Left ventricle myocardium superior (tissue), 1 donor: Measurements from ENCODE around the gene NHLRC4. TPM values are rescaled to one million over a fixed set of nuclear protein-coding genes. Genes with fewer than 3 reads are reported as not detected.

Source experiments
- ATAC-seq: fragments of 200-7000 bp; cut with Tn5 transposase; one replicate; pipeline ENCODE4 v1.9.1; 2020; ENCODE audit warnings: mild to moderate bottlenecking, moderate library complexity
- DNase-seq: peaks from one replicate; pipeline ENCODE4 v3.0.0-alpha.2; 2020
- intact Hi-C: fragments of 100-400 bp; cut with micrococcal nuclease; formaldehyde crosslinking; loops from one replicate; pipeline ENCODE4 v1.11.0; 2022
- total RNA-seq: library from RNA; stranded (reverse); fragmentation: NEBNext Ultra II Directional; extraction: Animal tissue kit (Norgen Biotek cat#: 25700); gene quantifications from one replicate; pipeline ENCODE4 v1.2.1, GENCODE V29; 2021
- donor health status: DM: no; HTN: yes; CAD: no; lungs with severe emphysema.

NHLRC4 gene
- total RNA-seq, 1 donor from 2014 or later = 0.52 TPM

DNA sequence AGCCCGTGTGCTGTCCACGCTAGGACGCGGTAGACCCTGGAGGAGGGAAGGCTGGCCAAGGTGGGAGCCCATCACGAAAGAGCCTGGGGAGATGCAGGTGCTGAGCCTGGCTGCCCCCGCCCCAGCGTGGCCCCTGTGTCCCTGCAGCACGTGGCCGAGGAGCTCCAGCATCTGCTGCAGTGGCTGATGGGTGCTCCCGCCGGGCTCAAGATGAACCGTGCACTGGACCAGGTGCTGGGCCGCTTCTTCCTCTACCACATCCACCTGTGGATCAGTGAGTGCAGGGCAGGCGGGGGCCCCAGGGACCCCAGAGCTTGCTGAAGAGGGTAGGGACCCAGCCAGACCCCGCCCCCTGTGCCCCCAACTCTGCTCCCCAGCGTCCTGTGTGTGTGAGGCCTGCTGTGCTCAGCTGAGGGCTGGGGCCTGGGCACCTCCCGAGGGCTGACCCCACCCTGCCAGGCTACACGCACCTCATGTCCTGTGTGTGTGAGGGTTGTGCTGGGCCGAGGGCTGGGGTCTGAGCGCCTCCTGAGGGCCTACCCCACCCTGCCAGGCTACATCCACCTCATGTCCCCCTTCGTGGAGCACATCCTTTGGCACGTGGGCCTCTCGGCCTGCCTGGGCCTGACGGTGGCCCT is 11.5 kb downstream of the NHLRC4 start:
- intact Hi-C loops = no loop called here
- DNase-seq = no peak
- peak; percentile 1 for ATAC-seq

DNA sequence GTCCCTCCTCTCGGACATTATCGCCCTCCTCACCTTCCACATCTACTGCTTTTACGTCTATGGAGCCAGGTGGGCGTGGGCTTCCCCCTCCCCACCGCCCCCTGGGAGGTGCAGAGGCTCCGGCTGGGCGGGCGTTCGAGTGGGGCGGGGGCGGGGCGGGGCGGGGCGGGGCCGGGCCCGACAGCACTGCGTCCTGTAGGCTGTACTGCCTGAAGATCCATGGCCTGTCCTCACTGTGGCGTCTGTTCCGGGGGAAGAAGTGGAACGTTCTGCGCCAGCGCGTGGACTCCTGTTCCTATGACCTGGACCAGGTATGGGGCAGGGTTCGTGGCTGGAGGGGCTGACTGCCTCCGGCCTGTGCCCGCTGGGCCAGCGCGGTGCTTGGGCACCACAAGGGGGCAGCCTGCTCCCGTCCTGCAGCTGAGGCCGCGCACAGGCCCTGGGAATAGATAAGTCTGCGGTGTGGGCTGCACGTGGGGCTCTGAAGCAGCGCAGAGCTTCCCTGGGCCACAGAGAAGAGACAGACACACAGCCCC is 12.1 kb downstream of the NHLRC4 start:
- DNase-seq (peak; percentile 86), ATAC-seq (peak; percentile 88)
- intact Hi-C loops = no loop called here

DNA sequence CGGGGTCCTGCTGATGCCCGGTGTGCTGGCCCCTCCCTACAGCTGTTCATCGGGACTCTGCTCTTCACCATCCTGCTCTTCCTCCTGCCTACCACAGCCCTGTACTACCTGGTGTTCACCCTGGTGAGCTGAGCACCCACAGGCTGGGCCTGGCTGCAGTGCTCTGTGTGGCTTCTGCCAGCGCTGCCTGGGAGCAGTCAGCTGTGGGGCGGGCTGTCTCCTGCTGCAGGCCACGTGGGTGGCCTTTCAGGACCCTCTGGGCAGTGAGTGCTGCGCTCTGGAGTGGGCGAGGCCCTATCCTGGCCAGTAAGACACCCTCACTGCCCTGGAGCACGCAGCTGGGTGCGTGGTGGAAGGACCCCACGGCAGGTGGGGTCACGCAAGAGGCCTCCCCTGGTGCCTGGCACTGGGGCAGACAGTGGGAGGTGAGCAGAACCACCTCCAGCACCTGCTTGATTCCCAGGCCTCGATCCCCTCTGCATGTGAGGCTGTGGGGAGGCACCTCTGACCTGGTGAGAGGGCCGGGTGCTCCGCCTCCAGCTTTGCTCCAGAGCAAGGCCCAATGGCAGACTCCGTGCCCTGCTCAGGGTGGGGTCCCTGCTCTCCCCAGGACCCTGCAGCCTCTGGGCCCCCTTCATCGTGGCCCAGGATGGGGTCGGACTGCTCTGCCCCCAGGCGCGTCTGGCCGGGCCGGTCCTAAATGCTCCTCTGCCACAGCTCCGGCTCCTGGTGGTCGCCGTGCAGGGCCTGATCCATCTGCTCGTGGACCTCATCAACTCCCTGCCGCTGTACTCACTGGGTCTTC is 13.5 kb downstream of the NHLRC4 start:
- DNase-seq (no peak), ATAC-seq (no peak)
- intact Hi-C loops = no loop called here

DNA sequence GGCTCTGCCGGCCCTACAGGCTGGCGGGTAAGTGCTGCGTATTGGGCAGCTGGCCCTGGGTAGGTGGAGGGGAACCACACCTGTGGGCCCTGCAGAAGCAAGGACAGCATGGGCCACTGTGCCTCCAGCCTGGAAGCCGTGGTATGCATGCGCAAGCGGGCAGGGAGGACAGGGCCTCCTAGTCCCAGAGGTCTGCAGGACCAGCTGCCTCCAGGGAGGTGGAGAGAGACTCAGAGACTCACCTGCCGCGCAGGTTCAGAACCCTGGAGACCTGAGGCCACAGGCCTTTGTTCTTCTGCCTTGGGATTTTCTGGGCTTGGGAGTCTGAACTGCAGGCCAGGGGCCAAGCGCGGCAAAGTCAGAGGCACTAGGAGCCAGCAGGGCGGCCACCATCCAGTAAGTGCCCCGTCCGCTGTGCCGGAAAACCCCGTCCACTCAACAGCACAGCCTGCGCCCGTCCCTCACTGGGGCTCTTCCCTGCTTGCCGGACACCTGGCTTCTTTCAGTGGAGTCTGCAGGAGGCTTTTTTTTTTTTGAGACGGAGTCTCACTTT is 14.2 kb downstream of the NHLRC4 start:
- intact Hi-C loops = no loop called here
- ATAC-seq (no peak), DNase-seq (no peak)

DNA sequence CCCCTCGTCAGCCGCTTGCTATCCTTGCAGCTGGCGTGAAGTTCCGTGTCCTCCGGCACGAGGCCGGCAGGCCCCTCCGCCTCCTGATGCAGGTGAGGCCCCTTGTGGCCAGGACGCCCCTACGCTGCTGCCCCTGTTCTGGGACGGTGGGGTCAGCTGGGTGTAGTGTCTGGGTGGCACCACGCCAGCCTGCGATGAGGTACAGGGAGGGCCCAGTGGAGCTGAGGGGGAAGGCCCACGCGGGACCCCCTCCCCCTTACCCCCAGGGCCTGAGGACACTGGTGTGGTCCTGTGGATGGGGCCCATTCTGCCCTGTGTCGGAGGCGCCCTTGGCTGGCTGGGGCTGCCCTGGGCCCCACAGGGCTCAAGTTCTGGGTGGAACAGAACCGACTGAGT is 15.4 kb downstream of the NHLRC4 start:
- intact Hi-C loops = no loop called here
- DNase-seq (no peak), ATAC-seq (no peak)

DNA sequence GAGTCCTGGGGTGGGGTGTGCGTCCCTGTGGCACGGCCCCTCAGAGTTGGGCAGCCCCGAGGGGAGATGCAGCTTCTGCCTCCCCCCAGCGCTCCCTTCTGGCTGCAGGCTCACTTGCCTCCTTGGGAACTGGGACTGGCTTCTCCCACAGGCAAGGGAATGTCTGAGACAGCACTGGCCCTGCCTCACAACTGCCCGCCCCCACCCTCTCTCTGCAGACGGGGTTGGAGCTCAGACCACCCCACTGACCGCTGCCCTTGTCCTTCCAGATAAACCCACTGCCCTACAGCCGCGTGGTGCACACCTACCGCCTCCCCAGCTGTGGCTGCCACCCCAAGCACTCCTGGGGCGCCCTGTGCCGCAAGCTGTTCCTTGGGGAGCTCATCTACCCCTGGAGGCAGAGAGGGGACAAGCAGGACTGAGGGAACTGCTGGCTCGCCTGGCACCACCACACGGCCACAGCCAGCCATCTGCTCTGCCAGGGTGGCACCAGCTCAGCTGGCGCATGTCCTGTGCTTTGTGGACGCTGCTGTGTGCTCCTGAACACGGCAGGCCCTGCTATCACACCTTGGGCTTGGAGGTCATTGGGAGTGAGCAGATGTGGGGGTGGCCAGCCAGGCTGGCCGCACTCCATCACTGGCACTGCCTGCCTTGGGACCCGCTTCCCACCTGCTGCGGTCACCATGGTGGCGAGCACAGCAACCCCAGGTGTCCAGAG is 16.0 kb downstream of the NHLRC4 start:
- intact Hi-C loops = no loop called here
- peak; percentile 3 for ATAC-seq
- DNase-seq = peak; percentile 52

DNA sequence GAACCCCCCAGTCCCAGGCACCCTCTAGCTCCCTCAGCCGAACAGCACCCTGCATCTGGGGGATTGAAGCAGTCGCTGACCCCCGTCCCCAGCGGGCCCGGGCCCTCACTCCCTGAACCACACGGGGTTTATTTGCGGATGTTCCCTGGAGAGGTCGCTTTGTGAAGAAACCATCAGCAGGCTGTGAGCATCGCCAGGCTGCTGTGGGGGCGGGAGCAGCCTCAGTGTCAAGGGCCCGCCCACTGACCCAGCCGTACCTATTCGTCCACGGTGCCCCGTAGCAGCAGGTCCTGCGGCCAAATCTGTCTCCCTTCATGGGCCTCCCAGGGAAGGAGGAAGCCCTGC is 16.6 kb downstream of the NHLRC4 start:
- no peak for ATAC-seq
- DNase-seq = no peak

DNA sequence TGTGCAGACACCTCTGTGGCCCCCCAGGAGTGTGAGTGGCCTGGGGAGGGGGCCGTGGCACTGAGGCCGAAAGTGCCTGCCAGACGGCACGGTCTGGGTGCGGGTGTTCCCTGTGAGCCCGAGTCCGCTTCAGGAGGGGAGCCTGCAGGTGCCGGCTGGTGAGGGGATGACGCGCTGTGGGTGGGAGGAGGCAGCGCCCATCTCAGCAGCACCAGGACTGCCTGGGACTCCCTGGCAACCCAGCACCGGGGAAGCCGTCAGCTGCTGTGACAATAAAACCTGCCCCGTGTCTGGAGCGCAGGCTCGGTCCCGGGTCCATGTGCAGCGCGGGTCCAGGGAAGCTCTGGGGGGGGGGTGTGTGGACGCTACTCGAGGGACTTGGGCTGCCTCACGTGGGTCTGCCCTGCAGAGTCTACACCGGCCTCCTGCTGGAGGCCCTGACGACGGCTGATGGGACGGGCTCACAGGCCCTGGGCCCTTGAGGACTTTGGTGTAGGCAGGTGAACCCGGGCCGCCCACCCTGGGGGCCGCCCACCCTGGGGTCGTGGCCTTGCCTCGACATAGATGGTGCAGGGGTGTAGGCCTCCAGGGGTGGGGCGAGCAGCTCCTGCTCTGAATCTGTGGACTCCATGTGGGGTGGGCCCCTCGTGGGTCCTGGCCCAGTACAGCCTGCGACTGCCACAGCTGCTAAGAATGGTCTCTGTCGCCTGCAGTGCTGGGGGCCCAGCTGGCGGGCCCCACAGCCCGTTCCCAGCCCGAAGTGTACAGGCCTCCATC is 17.2 kb downstream of the NHLRC4 start:
- intact Hi-C loops = no loop called here
- ATAC-seq = no peak

More for the DNA sequence above, 16.6 kb downstream of the NHLRC4 start:
- intact Hi-C loops = no loop called here

DNA sequence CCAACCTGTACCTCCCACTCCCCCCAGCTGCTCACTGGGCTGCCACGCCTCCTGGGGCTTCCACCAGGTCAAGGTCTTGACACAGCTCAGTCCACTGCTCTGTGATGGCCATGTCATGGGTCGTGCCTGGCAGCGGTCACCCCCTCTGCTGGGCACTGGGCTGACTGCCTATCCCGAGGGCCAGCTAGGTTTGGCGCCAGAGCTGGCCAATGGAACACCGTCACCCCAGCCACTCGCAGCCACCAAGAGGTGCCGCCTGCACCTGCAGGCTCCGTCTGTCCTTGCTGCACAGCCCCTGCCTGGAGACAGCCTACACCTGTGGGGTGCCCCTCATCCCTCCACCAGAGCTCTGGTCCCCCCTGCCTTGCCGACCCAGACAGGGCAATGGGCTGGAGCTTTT is 18.5 kb downstream of the NHLRC4 start:
- DNase-seq (peak; percentile 35), ATAC-seq (no peak)
- intact Hi-C loops = no loop called here

More for the DNA sequence above, 17.2 kb downstream of the NHLRC4 start:
- DNase-seq = peak; percentile 36

DNA sequence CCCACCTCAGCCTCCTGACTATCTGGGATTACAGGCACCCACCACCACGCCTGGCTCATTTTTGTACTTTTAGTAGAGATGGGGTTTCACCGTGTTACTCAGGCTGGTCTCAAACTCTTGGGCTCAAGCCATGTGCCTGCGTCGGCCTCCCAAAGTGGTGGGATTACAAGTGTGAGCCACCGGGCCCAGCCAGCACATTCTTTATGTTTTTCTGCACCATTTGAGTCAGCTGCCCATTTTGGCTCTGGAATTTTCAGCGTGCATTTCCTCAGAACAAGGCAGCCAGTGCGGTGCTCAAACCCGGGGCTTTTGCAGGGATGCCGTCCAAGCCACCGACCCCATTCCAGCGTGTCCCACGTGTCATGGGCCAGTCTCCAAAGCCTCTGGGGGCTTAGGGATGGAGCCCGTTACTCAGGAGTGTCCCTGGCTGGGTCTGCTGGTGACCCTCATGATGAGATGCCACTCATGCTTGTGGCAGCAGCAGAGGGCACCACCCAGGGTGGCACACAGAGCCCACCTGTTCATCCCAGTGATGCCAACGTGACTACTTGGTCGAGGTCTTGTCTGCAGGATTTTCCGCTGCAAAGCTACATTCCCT is 19.3 kb downstream of the NHLRC4 start:
- ATAC-seq (no peak), DNase-seq (no peak)
- intact Hi-C loops = no loop called here

DNA sequence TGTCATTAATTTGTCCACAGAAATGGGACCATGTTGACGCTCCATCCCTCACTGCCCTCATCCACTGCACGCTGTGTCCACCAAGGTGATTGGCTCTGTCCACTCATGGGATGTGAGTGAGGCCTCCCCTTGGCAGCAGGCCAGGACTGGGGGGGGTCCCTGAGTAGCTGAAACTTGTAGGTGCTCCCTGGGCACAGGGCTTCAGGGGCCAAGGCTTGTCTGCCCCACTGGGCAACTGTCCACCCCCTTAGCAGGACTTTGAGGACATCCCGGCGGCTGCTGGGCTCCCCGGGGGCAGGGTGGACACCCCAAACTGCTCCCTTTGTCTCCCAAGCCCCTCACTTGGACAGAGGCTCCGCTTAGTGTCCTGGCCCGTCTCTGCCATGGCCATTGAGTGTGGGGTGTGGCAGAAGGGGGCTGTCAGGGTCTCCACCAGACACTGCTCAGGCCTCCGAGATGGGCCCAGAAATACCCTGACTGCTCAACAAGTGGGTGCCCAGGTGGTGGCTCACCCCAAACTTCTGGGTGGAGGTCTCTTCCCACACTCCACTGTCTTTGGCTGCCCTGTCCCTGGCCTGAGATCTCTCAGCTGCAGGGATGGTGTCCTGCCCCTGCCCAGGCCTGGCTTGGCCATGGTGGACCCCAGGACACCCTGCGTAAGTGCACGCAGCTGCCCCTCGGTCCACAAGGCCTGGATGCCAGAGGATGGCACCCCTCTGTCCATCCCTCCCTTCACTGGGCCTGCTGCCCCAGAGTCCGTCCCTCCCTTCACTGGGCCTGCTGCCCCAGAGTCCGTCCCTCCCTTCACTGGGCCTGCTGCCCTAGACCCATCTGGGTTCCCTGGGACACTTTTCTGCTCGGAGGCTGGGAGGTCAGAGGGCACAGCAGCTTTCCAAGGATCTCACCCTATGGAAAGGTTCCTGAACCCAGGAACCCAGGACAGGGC is 20.1 kb downstream of the NHLRC4 start:
- peak; percentile 48 for DNase-seq
- no peak for ATAC-seq
- intact Hi-C loops = no loop called here

DNA sequence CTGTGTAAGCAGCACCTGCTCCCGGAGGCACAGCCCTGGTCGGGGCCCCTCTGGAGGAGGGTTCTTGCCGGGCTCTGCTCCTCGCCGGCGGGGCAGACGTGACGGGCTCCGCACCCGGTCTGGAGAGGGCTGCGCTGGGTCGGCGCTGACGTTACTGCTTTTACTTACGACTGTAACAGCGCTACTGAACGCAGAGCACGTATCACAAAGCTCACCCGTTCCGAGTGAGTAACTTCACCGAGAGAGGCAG is 21.8 kb downstream of the NHLRC4 start:
- ATAC-seq (no peak), DNase-seq (peak; percentile 66)
- intact Hi-C loops = no loop called here

DNA sequence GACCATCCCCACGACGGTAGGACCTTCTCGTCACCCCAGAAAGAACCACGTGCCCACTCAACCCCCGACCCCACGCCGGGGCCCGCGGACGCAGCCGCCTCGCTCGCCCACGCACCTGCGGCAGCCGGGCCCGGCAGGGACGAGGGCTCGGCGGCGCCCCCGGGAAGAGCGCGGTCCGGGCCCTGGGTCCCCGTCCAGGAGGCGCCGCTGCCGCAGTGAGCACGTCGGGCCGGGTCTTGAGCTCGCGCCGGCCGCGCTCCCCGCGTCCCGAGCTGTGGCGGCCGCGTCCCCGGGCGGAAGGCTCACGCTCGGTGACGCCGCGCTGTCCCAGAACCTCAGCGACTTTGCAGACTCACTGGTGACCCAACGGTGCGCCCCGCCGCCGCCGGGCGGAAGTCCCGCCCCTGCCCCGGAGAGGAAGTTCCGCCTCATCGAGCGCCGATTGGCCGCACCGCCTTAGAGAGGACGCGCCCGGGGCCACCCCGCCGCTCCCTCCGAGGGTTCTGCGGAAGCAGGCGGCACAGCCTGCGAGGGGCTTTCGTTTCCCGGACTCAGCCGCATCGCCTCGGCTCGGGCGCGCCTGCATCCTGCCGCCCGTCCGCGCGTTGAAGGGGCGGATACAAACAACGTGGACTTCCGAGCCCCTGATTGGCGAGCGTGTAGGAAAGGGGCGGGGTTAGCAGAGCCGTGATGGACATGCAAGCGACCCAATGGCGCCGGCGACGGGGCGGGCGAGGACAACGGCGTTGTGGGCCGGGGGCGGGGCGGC is 22.3 kb downstream of the NHLRC4 start:
- intact Hi-C loops = no loop called here
- DNase-seq (peak; percentile 98), ATAC-seq (peak; percentile 91)

DNA sequence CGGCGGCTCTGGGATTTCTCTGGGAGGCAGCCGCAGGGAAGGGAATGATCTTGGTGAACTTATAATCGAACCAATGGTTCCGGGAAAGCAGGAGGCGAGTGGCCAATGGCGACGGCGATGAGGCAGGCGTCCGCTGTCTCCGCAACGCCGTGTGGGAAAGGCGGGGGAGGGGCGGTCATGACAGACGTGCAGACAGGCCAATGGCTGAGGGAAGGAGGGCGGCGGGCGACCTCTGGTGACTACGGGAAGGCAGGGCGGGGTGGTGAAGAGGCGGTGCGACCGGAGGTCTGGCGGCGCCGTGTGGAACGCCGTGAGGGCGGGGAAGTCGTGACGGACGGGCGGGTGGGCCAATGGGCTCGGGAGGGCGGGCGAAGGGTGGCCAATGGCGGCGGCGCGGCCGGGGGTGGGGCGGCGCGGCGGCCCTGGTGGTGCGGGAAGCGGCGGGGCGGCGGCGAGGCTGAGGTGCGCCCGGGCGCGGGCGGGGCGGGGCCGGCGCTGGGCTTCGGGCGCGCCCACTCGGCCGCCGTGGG is 22.9 kb downstream of the NHLRC4 start, which contains the start of gene RAB40C:
TSS of gene RAB40C (plus strand) at position 409 of the 530 bp plus-strand sequence. CDS start 226 bp downstream, outside the sequence.
- peak; percentile 99 for DNase-seq
- peak; percentile 94 for ATAC-seq
- intact Hi-C loops = no loop called here

DNA sequence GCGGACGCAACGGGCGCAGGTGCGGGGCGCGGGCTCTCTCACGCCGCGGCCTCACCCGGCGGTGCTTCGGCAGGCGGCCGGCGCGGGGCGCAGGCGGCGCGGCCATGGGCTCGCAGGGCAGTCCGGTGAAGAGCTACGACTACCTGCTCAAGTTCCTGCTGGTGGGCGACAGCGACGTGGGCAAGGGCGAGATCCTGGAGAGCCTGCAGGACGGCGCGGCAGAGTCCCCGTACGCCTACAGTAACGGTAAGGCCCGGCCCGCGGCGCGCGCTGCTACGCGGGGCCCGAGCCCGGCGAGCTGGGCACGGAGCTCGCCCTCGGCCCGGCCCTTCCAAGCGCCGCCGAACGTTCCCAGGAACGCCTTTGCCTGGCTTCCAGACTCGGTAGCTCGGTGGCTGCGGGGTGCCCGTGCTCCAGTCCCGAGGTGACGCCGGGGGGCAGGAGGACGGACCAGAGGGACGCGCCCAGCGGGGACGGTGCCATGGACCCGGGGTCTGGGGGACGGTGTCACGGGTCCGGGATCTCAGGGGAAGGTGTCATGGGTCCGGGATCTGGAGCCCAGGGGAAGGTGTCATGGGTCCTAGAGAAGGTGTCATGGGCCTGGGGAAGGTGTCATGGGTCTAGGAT is 23.5 kb downstream of the NHLRC4 start:
- no peak for ATAC-seq
- DNase-seq = peak; percentile 61
- intact Hi-C loops = no loop called here

DNA sequence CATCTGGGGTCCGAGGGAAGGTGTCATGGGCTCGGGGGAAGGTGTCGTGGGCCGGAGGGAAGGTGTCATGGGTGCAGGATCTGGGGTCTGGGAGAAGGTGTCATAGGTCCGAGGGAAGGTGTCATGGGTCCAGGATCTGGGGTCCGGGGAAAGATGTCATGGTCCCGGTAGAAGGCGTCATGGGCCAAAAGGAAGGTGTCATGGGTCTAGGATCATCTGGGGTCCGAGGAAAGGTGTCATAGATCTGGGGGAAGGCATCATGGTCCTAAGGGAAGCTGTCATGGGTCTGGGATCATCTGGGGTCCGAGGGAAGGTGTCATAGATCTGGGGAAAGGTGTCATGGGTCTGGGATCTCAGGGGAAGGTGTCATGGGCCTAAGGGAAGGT is 24.0 kb downstream of the NHLRC4 start:
- ATAC-seq = no peak
- intact Hi-C loops = no loop called here

More for the DNA sequence above, 24.0 kb downstream of the NHLRC4 start:
- DNase-seq = no peak
